Measurements from ENCODE around the gene DNAI1. TPM values are rescaled to one million over a fixed set of nuclear protein-coding genes. Genes with fewer than 3 reads are reported as not detected.

The DNAI1 gene
- total RNA-seq, 1 donor from 2014 or later = not detected

- Mint-ChIP-seq H3K27me3 (peaks cover 11% of the 10 kb centered on the region), H3K36me3 (ENCODE audit: low read depth) (no peaks in the 10 kb centered on the region), H3K27ac (no peak overlapping the region), H3K4me1 (no peaks in the 10 kb centered on the region), H3K4me3 (no peak overlapping the region), H3K9me3 (no peaks in the 10 kb centered on the region)
- intact Hi-C loops (cut with micrococcal nuclease) = no loop called here
- DNase-seq = no peak
These were observed 31.8 kb downstream of the DNAI1 start for GRCh38 chr9:34490360-34490759.

GRCh38 chr9:34490760-34491159 lies 32.2 kb downstream of the DNAI1 start:
- Mint-ChIP-seq H3K27ac (no peak overlapping the region), H3K9me3 (no peaks in the 10 kb centered on the region), H3K36me3 (ENCODE audit: low read depth) (no peaks in the 10 kb centered on the region), H3K27me3 (peaks cover 8% of the 10 kb centered on the region), H3K4me3 (no peak overlapping the region), H3K4me1 (no peaks in the 10 kb centered on the region)
- intact Hi-C loops (cut with micrococcal nuclease) = no loop called here
- DNase-seq = no peak

GRCh38 chr9:34491596-34491995 lies 33.0 kb downstream of the DNAI1 start:
- intact Hi-C loops (cut with micrococcal nuclease) = no loop called here
- no peaks in the 10 kb centered on the region for H3K36me3 Mint-ChIP-seq (ENCODE audit: low read depth)
- H3K27ac Mint-ChIP-seq = no peak overlapping the region
- H3K9me3 Mint-ChIP-seq = no peaks in the 10 kb centered on the region
- H3K4me1 Mint-ChIP-seq = no peaks in the 10 kb centered on the region
- peaks cover 8% of the 10 kb centered on the region for H3K27me3 Mint-ChIP-seq
- no peak for DNase-seq
- H3K4me3 Mint-ChIP-seq = no peak overlapping the region

- H3K27ac Mint-ChIP-seq = no peak overlapping the region
- no peaks in the 10 kb centered on the region for H3K36me3 Mint-ChIP-seq (ENCODE audit: low read depth)
- DNase-seq = no peak
- no peaks in the 10 kb centered on the region for H3K9me3 Mint-ChIP-seq
- intact Hi-C loops (cut with micrococcal nuclease) = no loop called here
- no peaks in the 10 kb centered on the region for H3K4me1 Mint-ChIP-seq
- no peak overlapping the region for H3K4me3 Mint-ChIP-seq
- peaks cover 8% of the 10 kb centered on the region for H3K27me3 Mint-ChIP-seq
These were observed 33.4 kb downstream of the DNAI1 start for GRCh38 chr9:34492051-34492450.

- Mint-ChIP-seq H3K4me3 (no peak overlapping the region), H3K9me3 (no peaks in the 10 kb centered on the region), H3K27ac (no peak overlapping the region), H3K36me3 (ENCODE audit: low read depth) (no peaks in the 10 kb centered on the region), H3K27me3 (peaks cover 8% of the 10 kb centered on the region), H3K4me1 (no peaks in the 10 kb centered on the region)
- peak; percentile 85 for DNase-seq
- intact Hi-C loops (cut with micrococcal nuclease) = no loop called here
These were observed 35.4 kb downstream of the DNAI1 start for GRCh38 chr9:34493972-34494535.

- no peak overlapping the region for H3K27ac Mint-ChIP-seq
- no peaks in the 10 kb centered on the region for H3K36me3 Mint-ChIP-seq (ENCODE audit: low read depth)
- H3K9me3 Mint-ChIP-seq = no peaks in the 10 kb centered on the region
- peaks cover 17% of the 10 kb centered on the region for H3K27me3 Mint-ChIP-seq
- H3K4me3 Mint-ChIP-seq = no peak overlapping the region
- intact Hi-C loops (cut with micrococcal nuclease) = no loop called here
- no peak for DNase-seq
- peaks cover 6% of the 10 kb centered on the region for H3K4me1 Mint-ChIP-seq
These were observed 37.6 kb downstream of the DNAI1 start for GRCh38 chr9:34496149-34496712.

- Mint-ChIP-seq H3K4me3 (no peak overlapping the region), H3K27me3 (peaks cover 17% of the 10 kb centered on the region), H3K4me1 (peaks cover 6% of the 10 kb centered on the region), H3K27ac (no peak overlapping the region), H3K9me3 (no peaks in the 10 kb centered on the region), H3K36me3 (ENCODE audit: low read depth) (no peaks in the 10 kb centered on the region)
- intact Hi-C loops (cut with micrococcal nuclease) = no loop called here
- no peak for DNase-seq
These were observed 39.9 kb downstream of the DNAI1 start for GRCh38 chr9:34498553-34498952.

GRCh38 chr9:34499076-34499475 lies 40.5 kb downstream of the DNAI1 start:
- Mint-ChIP-seq H3K36me3 (ENCODE audit: low read depth) (no peaks in the 10 kb centered on the region), H3K27ac (no peak overlapping the region), H3K4me1 (peaks cover 6% of the 10 kb centered on the region), H3K4me3 (no peak overlapping the region), H3K9me3 (no peaks in the 10 kb centered on the region), H3K27me3 (peaks cover 17% of the 10 kb centered on the region)
- no peak for DNase-seq
- intact Hi-C loops (cut with micrococcal nuclease) = no loop called here

GRCh38 chr9:34500623-34501267 lies 42.1 kb downstream of the DNAI1 start:
- H3K27ac Mint-ChIP-seq = no peak overlapping the region
- H3K27me3 Mint-ChIP-seq = peaks cover 24% of the 10 kb centered on the region
- H3K36me3 Mint-ChIP-seq (ENCODE audit: low read depth) = no peaks in the 10 kb centered on the region
- peaks cover 6% of the 10 kb centered on the region for H3K4me1 Mint-ChIP-seq
- H3K9me3 Mint-ChIP-seq = no peaks in the 10 kb centered on the region
- intact Hi-C loops (cut with micrococcal nuclease) = loop anchor here (1.0 to 2.0 kb wide), 3 partner anchors 63 to 96 kb away; no protein-coding TSS in a partner anchor
- peak; percentile 93 for DNase-seq
- no peak overlapping the region for H3K4me3 Mint-ChIP-seq

GRCh38 chr9:34501372-34501771 lies 42.8 kb downstream of the DNAI1 start:
- H3K4me3 Mint-ChIP-seq = no peak overlapping the region
- H3K4me1 Mint-ChIP-seq = peaks cover 6% of the 10 kb centered on the region
- H3K9me3 Mint-ChIP-seq = no peaks in the 10 kb centered on the region
- no peak overlapping the region for H3K27ac Mint-ChIP-seq
- no peaks in the 10 kb centered on the region for H3K36me3 Mint-ChIP-seq (ENCODE audit: low read depth)
- intact Hi-C loops (cut with micrococcal nuclease) = loop anchor here (2.0 kb wide), 1 partner anchor 89 kb away; no protein-coding TSS in a partner anchor
- H3K27me3 Mint-ChIP-seq = peaks cover 26% of the 10 kb centered on the region
- no peak for DNase-seq

- no peak overlapping the region for H3K27ac Mint-ChIP-seq
- H3K36me3 Mint-ChIP-seq (ENCODE audit: low read depth) = no peaks in the 10 kb centered on the region
- intact Hi-C loops (cut with micrococcal nuclease) = loop anchor here (2.0 kb wide), 1 partner anchor 89 kb away; no protein-coding TSS in a partner anchor
- H3K4me1 Mint-ChIP-seq = peaks cover 6% of the 10 kb centered on the region
- H3K4me3 Mint-ChIP-seq = no peak overlapping the region
- no peak for DNase-seq
- peaks cover 26% of the 10 kb centered on the region for H3K27me3 Mint-ChIP-seq
- no peaks in the 10 kb centered on the region for H3K9me3 Mint-ChIP-seq
These were observed 43.4 kb downstream of the DNAI1 start for GRCh38 chr9:34501889-34502425.

- Mint-ChIP-seq H3K4me3 (no peak overlapping the region), H3K9me3 (no peaks in the 10 kb centered on the region), H3K4me1 (peaks cover 6% of the 10 kb centered on the region), H3K27ac (no peak overlapping the region), H3K36me3 (ENCODE audit: low read depth) (no peaks in the 10 kb centered on the region), H3K27me3 (peaks cover 25% of the 10 kb centered on the region)
- intact Hi-C loops (cut with micrococcal nuclease) = no loop called here
- DNase-seq = no peak
These were observed 43.9 kb downstream of the DNAI1 start for GRCh38 chr9:34502471-34502870.

GRCh38 chr9:34502891-34503290 lies 44.3 kb downstream of the DNAI1 start:
- H3K9me3 Mint-ChIP-seq = no peaks in the 10 kb centered on the region
- peaks cover 6% of the 10 kb centered on the region for H3K4me1 Mint-ChIP-seq
- no peaks in the 10 kb centered on the region for H3K36me3 Mint-ChIP-seq (ENCODE audit: low read depth)
- DNase-seq = no peak
- no peak overlapping the region for H3K27ac Mint-ChIP-seq
- peaks cover 22% of the 10 kb centered on the region for H3K27me3 Mint-ChIP-seq
- intact Hi-C loops (cut with micrococcal nuclease) = no loop called here
- no peak overlapping the region for H3K4me3 Mint-ChIP-seq

- no peak overlapping the region for H3K27ac Mint-ChIP-seq
- intact Hi-C loops (cut with micrococcal nuclease) = no loop called here
- no peaks in the 10 kb centered on the region for H3K9me3 Mint-ChIP-seq
- DNase-seq = no peak
- peaks cover 22% of the 10 kb centered on the region for H3K27me3 Mint-ChIP-seq
- H3K36me3 Mint-ChIP-seq (ENCODE audit: low read depth) = no peaks in the 10 kb centered on the region
- peaks cover 6% of the 10 kb centered on the region for H3K4me1 Mint-ChIP-seq
- H3K4me3 Mint-ChIP-seq = no peak overlapping the region
These were observed 44.8 kb downstream of the DNAI1 start for GRCh38 chr9:34503406-34503805.

All from activated CD4-positive, alpha-beta T cell treated with anti-CD3 and anti-CD28 coated beads, Interleukin-2, amount 10 ng/mL, durations not matched to agents 24 days and 14 days (primary cell).